ENCODE results near the gene KDM7A. TPM values are rescaled to one million over a fixed set of nuclear protein-coding genes. Genes with fewer than 3 reads are reported as not detected.

Gene KDM7A
- total RNA-seq, 1 donor from 2014 or later: 14.8 TPM

DNA sequence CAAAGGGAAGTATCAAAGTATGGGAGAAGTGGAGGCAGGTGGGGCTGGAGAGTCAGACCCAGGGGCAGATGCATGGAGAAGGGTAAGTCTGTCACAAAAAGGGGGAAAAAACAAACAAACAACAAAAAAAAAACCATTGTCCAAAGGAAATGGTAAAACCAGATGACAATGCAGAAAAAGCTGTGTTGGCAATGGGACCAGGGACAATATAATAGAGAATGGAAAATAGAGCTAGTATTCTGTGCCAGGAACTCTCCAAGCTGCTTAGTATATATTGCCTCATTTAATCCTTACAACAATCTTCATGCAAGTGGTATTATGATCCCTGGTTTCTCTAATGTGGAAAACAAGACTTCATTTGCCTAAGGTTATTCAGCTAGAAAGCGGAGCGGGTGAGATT, 13.1 kb upstream of the KDM7A start:
- no peak overlapping the region for H3K4me3 Mint-ChIP-seq (ENCODE audit: unreplicated experiment)
- peaks cover 26% of the 10 kb centered on the region for H3K4me1 Mint-ChIP-seq (ENCODE audit: unreplicated experiment)
- TF ChIP-seq, protein P1, sequence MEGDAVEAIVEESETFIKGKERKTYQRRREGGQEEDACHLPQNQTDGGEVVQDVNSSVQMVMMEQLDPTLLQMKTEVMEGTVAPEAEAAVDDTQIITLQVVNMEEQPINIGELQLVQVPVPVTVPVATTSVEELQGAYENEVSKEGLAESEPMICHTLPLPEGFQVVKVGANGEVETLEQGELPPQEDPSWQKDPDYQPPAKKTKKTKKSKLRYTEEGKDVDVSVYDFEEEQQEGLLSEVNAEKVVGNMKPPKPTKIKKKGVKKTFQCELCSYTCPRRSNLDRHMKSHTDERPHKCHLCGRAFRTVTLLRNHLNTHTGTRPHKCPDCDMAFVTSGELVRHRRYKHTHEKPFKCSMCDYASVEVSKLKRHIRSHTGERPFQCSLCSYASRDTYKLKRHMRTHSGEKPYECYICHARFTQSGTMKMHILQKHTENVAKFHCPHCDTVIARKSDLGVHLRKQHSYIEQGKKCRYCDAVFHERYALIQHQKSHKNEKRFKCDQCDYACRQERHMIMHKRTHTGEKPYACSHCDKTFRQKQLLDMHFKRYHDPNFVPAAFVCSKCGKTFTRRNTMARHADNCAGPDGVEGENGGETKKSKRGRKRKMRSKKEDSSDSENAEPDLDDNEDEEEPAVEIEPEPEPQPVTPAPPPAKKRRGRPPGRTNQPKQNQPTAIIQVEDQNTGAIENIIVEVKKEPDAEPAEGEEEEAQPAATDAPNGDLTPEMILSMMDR (IDR thresholded peaks at IDR 0.05; ENCODE audit: unreplicated experiment): no peak
- no peaks in the 10 kb centered on the region for H3K9me3 Mint-ChIP-seq (ENCODE audit: unreplicated experiment)
- H3K36me3 Mint-ChIP-seq (ENCODE audit: low read depth, unreplicated experiment): no peaks in the 10 kb centered on the region
- H3K27ac Mint-ChIP-seq (ENCODE audit: unreplicated experiment): no peak overlapping the region
- DNase-seq (ENCODE audit: low spot score): no peak
- no peaks in the 10 kb centered on the region for H3K27me3 Mint-ChIP-seq (ENCODE audit: unreplicated experiment)

DNA sequence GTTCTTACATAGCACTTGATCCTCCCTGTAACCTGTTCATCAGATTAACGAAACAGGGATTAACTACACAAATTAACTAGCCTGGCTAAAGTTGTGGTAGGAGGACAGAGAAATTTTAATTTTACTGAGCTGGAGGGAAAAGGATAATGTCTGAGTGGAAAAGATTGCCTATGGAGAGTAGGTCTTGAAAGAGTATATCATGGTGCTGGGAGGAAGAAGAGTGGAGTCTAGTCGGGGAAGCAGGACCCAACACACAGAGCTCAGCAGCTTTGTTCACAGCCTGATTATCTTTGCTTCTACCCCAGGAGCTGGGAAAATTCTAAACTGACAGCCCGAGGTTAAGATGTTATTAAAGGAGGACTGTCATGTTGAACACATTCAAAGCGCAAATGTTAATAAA, 6.1 kb upstream of the KDM7A start:
- TF ChIP-seq, protein P1 (IDR thresholded peaks at IDR 0.05; ENCODE audit: unreplicated experiment): no peak
- Mint-ChIP-seq H3K27ac (ENCODE audit: unreplicated experiment) (no peak overlapping the region), H3K27me3 (ENCODE audit: unreplicated experiment) (peaks cover 3% of the 10 kb centered on the region), H3K36me3 (ENCODE audit: low read depth, unreplicated experiment) (peaks cover 2% of the 10 kb centered on the region), H3K9me3 (ENCODE audit: unreplicated experiment) (no peaks in the 10 kb centered on the region), H3K4me1 (ENCODE audit: unreplicated experiment) (peaks cover 3% of the 10 kb centered on the region), H3K4me3 (ENCODE audit: unreplicated experiment) (no peak overlapping the region)
- DNase-seq (ENCODE audit: low spot score): no peak

DNA sequence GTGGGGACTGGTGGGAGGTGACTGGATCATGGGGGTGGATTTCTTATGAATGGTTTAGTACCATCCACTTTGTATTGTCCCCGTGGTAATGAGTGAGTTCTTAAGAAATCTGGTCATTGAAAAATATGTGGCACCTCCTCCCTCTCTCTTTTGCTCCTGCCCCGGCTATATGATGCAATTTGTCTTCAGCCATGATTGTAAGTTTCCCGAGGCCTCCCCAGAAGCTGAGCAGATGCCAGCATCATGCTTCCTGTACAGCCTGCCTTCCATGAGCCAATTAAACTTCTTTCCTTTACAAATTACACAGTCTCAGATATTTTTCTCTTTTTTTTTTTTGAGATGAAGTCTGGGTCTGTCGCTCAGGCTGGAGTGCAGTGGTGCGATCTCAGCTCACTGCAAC, 2.6 kb upstream of the KDM7A start:
- peaks cover 15% of the 10 kb centered on the region for H3K4me1 Mint-ChIP-seq (ENCODE audit: unreplicated experiment)
- TF ChIP-seq, protein P1 (IDR thresholded peaks at IDR 0.05; ENCODE audit: unreplicated experiment): no peak
- H3K27ac Mint-ChIP-seq (ENCODE audit: unreplicated experiment): no peak overlapping the region
- no peak overlapping the region for H3K4me3 Mint-ChIP-seq (ENCODE audit: unreplicated experiment)
- peaks cover 6% of the 10 kb centered on the region for H3K36me3 Mint-ChIP-seq (ENCODE audit: low read depth, unreplicated experiment)
- peaks cover 14% of the 10 kb centered on the region for H3K27me3 Mint-ChIP-seq (ENCODE audit: unreplicated experiment)
- DNase-seq (ENCODE audit: low spot score): no peak
- no peaks in the 10 kb centered on the region for H3K9me3 Mint-ChIP-seq (ENCODE audit: unreplicated experiment)

DNA sequence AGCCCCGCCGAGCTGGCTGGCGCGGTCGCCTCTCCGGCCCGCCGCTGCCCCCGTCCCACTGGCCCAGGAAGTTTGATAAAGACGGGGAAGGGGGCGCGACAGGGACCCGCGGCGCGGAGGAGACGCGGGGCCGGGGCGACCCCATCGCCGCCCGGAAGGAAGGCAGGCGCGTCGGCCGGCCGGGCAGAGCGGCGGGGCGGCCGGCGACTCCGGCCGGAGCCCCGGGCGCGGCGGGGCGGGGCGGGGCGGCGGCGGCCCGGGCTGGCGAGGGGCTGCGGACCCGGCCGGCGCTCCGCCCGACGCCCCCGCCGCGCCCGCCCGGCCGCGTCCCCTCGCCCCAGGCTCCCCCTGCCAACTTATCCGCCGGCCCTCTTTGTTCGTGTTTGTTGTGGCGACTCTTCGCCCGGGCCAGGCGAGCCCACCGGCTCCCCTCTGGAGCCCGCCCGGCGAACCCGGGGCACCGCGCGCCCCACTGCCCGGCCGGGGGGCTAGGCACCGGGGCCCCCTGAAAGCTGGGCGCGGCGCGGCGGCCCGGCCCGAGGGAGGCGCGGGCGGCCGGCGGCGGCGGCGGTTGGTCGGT, 571 bp downstream of the KDM7A start:
- peak; percentile 35 for DNase-seq (ENCODE audit: low spot score)

More for the DNA sequence above, 571 bp downstream of the KDM7A start:
- H3K4me3 Mint-ChIP-seq (ENCODE audit: unreplicated experiment): peak overlapping the region; percentile 88
- peaks cover 15% of the 10 kb centered on the region for H3K4me1 Mint-ChIP-seq (ENCODE audit: unreplicated experiment)
- peaks cover 6% of the 10 kb centered on the region for H3K36me3 Mint-ChIP-seq (ENCODE audit: low read depth, unreplicated experiment)
- TF ChIP-seq, protein P1 (IDR thresholded peaks at IDR 0.05; ENCODE audit: unreplicated experiment): no peak
- H3K27ac Mint-ChIP-seq (ENCODE audit: unreplicated experiment): no peak overlapping the region
- no peaks in the 10 kb centered on the region for H3K9me3 Mint-ChIP-seq (ENCODE audit: unreplicated experiment)
- H3K27me3 Mint-ChIP-seq (ENCODE audit: unreplicated experiment): peaks cover 14% of the 10 kb centered on the region
